GM18907 (cell line): ENCODE results near the gene MEA1.
"Not testable (repeated sequence)": the region's sequence is repeated elsewhere in the genome, so short reads cannot be mapped to it uniquely, and the experiment has no call there.

Experiments
- ATAC-seq: cut with Tn5 transposase; IDR thresholded peaks from one replicate; pipeline ENCODE4 v1.9.1; 2021; ENCODE audit warnings: mild to moderate bottlenecking, moderate library complexity; ENCODE audit not compliant: unreplicated experiment

Gene MEA1

GRCh38 chr6:43013097-43013842 is 476 bp downstream of the MEA1 start:
- ATAC-seq: peak; percentile 1

GRCh38 chr6:43012364-43012763 is 1.4 kb downstream of the MEA1 start:
- no peak for ATAC-seq

DNA sequence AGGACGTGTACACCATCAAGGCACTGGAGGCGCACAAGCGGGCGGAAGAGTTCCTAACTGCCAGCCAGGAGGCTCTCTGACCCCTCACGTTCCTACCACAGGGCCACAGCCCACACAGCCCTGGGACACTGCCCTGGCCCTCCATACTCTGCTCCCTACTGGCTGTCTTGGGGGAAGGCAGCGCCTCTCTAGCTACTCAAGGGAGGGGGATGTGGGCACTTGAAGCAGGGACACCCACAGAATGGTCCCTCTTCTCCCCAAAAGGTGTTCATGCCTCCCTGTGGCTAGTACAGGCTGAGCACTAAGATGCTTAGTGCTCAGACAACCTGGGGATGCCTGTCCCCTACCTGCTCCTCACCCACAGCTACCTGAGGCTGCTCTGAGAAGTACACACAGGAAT is 2.5 kb downstream of the MEA1 start:
- no peak for ATAC-seq

DNA sequence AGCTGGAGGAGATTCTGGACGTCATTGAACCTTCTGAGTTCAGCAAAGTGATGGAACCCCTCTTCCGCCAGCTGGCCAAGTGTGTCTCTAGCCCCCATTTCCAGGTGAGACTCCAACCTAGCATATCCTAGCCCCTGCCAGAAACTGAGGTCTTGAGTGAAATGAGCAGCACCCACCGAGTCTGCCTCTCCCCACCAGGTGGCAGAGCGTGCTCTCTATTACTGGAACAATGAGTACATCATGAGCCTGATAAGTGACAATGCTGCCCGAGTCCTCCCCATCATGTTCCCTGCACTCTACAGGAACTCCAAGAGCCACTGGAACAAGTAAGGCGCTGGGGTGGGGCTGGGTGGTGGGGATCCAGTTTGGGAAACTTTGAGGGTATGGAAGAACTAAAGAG is 4.6 kb downstream of the MEA1 start:
- no peak for ATAC-seq

GRCh38 chr6:43007126-43007525 is 6.6 kb downstream of the MEA1 start:
- ATAC-seq: no peak

- ATAC-seq: no peak
Measured at GRCh38 chr6:43006251-43006650, 7.5 kb downstream of the MEA1 start.

GRCh38 chr6:43005844-43006243 is 7.9 kb downstream of the MEA1 start:
- no peak for ATAC-seq

DNA sequence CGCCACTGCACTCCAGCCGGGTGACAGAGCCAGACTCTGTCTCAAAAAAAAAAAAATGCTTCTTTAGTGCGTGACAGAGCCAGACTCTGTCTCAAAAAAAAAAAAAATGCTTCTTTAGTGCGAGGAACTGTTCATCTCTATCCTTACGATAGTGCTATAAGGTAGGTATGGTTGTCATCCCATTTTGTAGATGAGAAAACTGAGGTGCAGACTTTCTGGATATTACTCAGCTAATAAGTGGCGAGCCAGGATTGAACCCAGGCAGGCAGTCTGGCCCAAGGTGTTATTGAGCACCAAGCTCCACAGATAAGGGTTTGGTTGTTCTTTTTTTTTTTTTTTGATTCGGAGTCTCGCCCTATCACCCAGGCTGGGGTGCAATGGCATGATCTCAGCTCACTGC is 11.9 kb downstream of the MEA1 start:
- no peak for ATAC-seq

DNA sequence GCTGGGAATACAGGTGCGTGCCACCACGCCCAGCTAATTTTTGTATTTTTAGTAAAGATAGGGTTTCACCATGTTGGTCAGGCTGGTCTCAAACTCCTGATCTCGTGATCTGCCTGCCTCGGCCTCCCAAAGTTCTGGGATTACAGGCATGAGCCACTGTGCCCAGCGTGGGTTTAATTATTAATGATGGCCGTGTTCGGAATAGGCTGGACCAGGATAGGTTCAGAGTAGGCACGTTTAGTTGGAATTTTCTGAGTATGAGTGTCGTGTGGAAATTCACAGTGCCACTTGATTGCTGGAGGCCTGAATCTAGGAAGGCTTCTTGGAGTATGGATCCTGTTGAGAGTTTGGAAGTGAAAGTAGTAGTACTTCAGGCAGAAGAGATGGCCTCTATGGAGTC is 15.5 kb downstream of the MEA1 start:
- not testable (repeated sequence) for ATAC-seq

- ATAC-seq: no peak
Measured at GRCh38 chr6:42996513-42996912, 17.2 kb downstream of the MEA1 start.

- ATAC-seq: no peak
Measured at GRCh38 chr6:42993445-42993844, 20.3 kb downstream of the MEA1 start.

DNA sequence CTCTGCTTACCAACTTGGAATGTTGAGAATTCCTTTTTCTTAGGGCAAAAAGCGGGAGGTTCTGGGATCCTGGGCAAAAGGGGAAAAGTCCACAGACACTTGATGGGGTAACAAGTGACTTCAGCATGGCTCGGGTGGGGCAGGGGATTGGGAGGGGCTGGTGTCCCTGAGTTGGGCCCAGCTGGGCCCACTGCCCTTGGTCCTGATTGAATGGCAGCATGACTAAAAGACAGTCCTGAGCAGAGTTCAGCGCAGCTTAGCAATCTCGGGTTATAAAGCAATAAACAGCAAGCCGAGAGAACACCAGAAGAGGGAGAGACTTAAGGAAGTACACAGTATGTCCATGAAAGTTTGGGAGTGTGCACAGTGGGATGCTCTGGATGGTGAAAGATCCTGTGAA is 23.8 kb downstream of the MEA1 start:
- ATAC-seq: no peak

GRCh38 chr6:42988486-42989020 is 25.2 kb downstream of the MEA1 start:
- ATAC-seq: no peak

- ATAC-seq: no peak
Measured at GRCh38 chr6:42987533-42988451, 26.0 kb downstream of the MEA1 start.

GRCh38 chr6:42984924-42985475 is 28.7 kb downstream of the MEA1 start:
- no peak for ATAC-seq

GRCh38 chr6:42984001-42984923 is 29.5 kb downstream of the MEA1 start, which contains the start of gene PPP2R5D:
PPP2R5D (plus strand) TSS chr6:42984570; CDS start chr6:42984678, 108 bp downstream.
- peak; percentile 92 for ATAC-seq

- no peak for ATAC-seq
Measured at GRCh38 chr6:42981836-42982235, 31.9 kb downstream of the MEA1 start.

- ATAC-seq: peak; percentile 7
Measured at GRCh38 chr6:42979523-42980177, 34.1 kb downstream of the MEA1 start.

DNA sequence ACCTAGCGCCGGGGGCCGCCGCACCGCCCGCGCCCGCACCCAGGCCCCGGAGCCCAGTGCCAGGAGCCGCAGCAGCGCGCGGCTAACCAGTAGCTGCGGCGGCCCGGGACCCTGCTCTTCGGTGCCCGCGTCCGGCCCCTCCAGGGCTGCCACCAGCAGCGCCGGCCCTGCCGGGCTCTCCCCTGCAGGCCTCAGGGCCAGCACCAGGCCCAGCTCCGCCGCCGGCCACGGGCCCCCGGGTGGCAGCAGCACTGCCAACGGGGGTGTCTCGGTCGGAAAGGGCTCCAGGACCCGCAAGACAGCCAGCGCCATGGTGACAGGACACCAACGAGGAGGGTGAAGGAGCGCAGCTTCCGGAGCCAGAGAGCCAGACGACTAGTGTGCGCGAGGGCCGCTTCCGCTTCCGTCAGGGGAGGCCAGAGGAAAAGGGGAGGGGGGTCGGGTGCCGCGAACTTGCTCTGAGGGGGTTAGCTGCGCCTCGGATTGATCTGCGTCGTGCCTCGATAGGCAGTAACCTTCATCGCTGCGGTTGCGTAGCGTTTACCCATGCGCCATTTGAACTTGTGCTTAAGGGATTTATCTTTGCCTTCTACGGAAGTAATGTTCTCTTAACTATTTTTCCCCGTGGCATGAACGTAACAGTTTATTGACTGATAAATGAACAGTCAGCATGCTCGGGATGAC is 34.8 kb downstream of the MEA1 start, which contains the start of gene PEX6:
TSS of gene PEX6 (minus strand) at position 343 of the 684 bp plus-strand sequence. CDS start at position 312, 31 bp downstream.
- peak; percentile 90 for ATAC-seq
